Mammary epithelial cell (primary cell): Measurements from ENCODE around the gene GPC1.

Experiments
- EZH2 ChIP-seq: IDR thresholded peaks from 2 replicates; pipeline ENCODE4 v1.6.1; 2012; ENCODE audit warnings: low read length, inconsistent platforms, borderline replicate concordance
- TF ChIP-seq, protein P1 (sequence below), 2 donors: IDR thresholded peaks in 1 of 2; conservative IDR thresholded peaks in 1 of 2; 2 replicates each; pipeline ENCODE4 v1.5.1; 2011 to 2012; ENCODE audit warnings: inconsistent platforms in 2 of 2, low read length in 2 of 2, mild to moderate bottlenecking in 2 of 2, control low read depth in 1 of 2, low read depth in 1 of 2; ENCODE audit not compliant: insufficient read depth in 1 of 2; ENCODE audit errors: extremely low read depth in 1 of 2

DNA sequence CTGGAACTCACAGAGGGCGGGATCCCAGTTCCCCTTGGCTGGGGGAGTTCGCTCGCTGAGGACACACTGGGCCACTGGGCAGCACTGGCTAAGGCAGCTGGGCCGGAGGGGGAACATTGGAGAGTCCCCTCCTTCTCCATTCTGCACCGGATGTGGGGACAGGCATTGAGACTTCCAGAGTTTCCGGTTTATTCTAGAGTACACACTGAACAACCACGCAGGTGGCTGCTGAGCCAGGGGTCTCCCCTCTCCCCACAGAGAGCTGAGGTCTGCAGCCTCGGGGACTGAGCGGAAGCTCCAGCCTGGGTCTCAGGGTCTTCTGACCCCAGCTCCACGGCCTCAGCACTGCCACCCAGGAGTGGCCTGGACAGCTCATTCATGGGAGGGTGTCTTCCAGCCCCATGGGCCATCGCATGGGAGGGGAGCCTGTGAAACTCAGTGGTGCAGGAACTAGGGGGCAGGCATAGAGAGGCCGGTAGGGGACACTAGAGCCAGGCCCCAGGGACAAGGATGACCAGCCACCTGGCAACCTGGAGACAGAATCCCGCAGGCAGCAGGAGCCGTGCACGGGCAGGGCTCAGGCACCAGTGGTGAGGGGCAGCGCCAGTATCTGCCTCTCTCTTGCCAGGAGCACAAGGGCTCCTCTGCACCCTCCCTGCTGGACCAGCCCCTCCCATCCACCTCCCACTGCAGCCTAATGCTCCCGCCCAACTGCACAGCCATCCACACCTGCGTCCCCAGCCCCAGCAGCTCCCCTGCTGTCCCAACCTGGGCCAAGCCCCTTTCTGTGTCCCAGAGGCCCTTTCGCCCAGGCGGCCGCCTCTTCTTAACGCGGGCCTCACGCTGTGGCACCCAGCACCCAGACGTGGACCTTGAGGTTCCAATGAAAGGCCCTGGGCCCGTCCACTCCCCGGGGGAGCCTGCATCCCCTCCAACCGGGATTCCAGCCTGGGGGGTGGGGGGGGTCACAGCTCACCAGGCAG, 45.1 kb upstream of the GPC1 start:
- TF ChIP-seq, protein P1, sequence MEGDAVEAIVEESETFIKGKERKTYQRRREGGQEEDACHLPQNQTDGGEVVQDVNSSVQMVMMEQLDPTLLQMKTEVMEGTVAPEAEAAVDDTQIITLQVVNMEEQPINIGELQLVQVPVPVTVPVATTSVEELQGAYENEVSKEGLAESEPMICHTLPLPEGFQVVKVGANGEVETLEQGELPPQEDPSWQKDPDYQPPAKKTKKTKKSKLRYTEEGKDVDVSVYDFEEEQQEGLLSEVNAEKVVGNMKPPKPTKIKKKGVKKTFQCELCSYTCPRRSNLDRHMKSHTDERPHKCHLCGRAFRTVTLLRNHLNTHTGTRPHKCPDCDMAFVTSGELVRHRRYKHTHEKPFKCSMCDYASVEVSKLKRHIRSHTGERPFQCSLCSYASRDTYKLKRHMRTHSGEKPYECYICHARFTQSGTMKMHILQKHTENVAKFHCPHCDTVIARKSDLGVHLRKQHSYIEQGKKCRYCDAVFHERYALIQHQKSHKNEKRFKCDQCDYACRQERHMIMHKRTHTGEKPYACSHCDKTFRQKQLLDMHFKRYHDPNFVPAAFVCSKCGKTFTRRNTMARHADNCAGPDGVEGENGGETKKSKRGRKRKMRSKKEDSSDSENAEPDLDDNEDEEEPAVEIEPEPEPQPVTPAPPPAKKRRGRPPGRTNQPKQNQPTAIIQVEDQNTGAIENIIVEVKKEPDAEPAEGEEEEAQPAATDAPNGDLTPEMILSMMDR (conservative IDR thresholded peaks at IDR 0.05 in 1 of 2, IDR thresholded peaks at IDR 0.05 in 1 of 2; ENCODE audit: extremely low read depth in 1 of 2, insufficient read depth in 1 of 2, low read depth in 1 of 2, low read length in 2 of 2) = no peak
- TF ChIP-seq EZH2 = no peak
